Neural cell (in vitro differentiated cells): Measurements from ENCODE around the gene MDFIC. TPM values are rescaled to one million over a fixed set of nuclear protein-coding genes. Genes with fewer than 3 reads are reported as not detected.

ENCODE experiments used
- H2AFZ ChIP-seq: fragments of 200-600, 300-800 bp; sonication (generic), shearing (Covaris generic); 2 replicates; pipeline ENCODE4 v1.6.0; 2014; ENCODE audit warnings: low read depth, mild to moderate bottlenecking, antibody characterized with exemption, low read length, moderate library complexity
- H3F3A ChIP-seq: fragments of 200-600 bp; shearing (Covaris generic); 2 replicates; pipeline ENCODE4 v1.6.1; 2016; ENCODE audit warnings: mild to moderate bottlenecking, moderate library complexity, mixed read lengths, antibody characterized with exemption, low read length; ENCODE audit not compliant: insufficient read depth, poor library complexity, severe bottlenecking
- H3K27ac ChIP-seq: fragments of 200-600, 300-800 bp; sonication (generic), shearing (Covaris generic); 2 replicates; pipeline ENCODE4 v1.5.1; 2014; ENCODE audit warnings: mild to moderate bottlenecking, low read length, moderate library complexity
- H3K27me3 ChIP-seq: fragments of 300-800, 200-600 bp; sonication (generic), shearing (Covaris generic); 2 replicates; pipeline ENCODE4 v1.6.0; 2014; ENCODE audit warnings: mild to moderate bottlenecking, low read depth, low read length, moderate library complexity; ENCODE audit not compliant: insufficient read depth
- H3K36me3 ChIP-seq: fragments of 300-800, 200-600 bp; sonication (generic), shearing (Covaris generic); 2 replicates; pipeline ENCODE4 v1.5.1; 2014; ENCODE audit warnings: mild to moderate bottlenecking, antibody characterized with exemption, low read length, moderate library complexity; ENCODE audit not compliant: insufficient read depth
- H3K4me2 ChIP-seq: fragments of 300-800, 200-600 bp; sonication (generic), shearing (Covaris generic); 2 replicates; pipeline ENCODE4 v1.6.0; 2014; ENCODE audit warnings: mild to moderate bottlenecking, low read length
- H3K4me3 ChIP-seq: fragments of 300-800, 200-600 bp; sonication (generic), shearing (Covaris generic); 2 replicates; pipeline ENCODE4 v1.5.1; 2014; ENCODE audit warnings: mild to moderate bottlenecking, low read length, moderate library complexity
- H3K79me2 ChIP-seq: fragments of 200-600 bp; shearing (Covaris generic); replicated peaks from 2 replicates; pipeline ENCODE4 v1.6.0; 2014; ENCODE audit warnings: mild to moderate bottlenecking, low read length, moderate library complexity; ENCODE audit not compliant: insufficient read depth
- H3K9ac ChIP-seq: fragments of 300-800, 200-600 bp; sonication (generic), shearing (Covaris generic); 2 replicates; pipeline ENCODE4 v1.6.1; 2016; ENCODE audit warnings: mild to moderate bottlenecking, low read length, mixed read lengths
- H3K9me2 ChIP-seq: fragments of 200-600 bp; shearing (Covaris generic); 2 replicates; pipeline ENCODE4 v1.6.1; 2016; ENCODE audit warnings: mild to moderate bottlenecking, low read length, mixed read lengths; ENCODE audit not compliant: insufficient read depth
- H3K9me3 ChIP-seq: fragments of 200-600, 300-800 bp; sonication (generic), shearing (Covaris generic); 2 replicates; pipeline ENCODE4 v1.6.1; 2016; ENCODE audit warnings: mild to moderate bottlenecking, mixed run types, low read length, moderate library complexity, mixed read lengths
- H4K20me1 ChIP-seq: fragments of 200-600 bp; shearing (Covaris generic); 2 replicates; pipeline ENCODE4 v1.6.1; 2016; ENCODE audit warnings: mild to moderate bottlenecking, mixed run types; ENCODE audit not compliant: insufficient read depth
- CTCF ChIP-seq: fragments of 450-650 bp; IDR thresholded peaks from 2 replicates; pipeline ENCODE4 v1.5.1; 2014; ENCODE audit warnings: antibody characterized with exemption, mild to moderate bottlenecking, moderate library complexity; ENCODE audit not compliant: poor library complexity, severe bottlenecking
- EP300 ChIP-seq: fragments of 450-650 bp; conservative IDR thresholded peaks from 2 replicates; pipeline ENCODE4 v1.6.1; 2014; ENCODE audit warnings: antibody characterized with exemption, mild to moderate bottlenecking, moderate library complexity; ENCODE audit not compliant: poor library complexity, severe bottlenecking
- EZH2 ChIP-seq: fragments of 200-600, 300-800 bp; shearing (Covaris generic), sonication (generic); IDR thresholded peaks from 2 replicates; pipeline ENCODE4 v1.6.1; 2014; ENCODE audit warnings: antibody characterized with exemption, low read length, borderline replicate concordance, mild to moderate bottlenecking; ENCODE audit not compliant: insufficient read depth, poor library complexity, severe bottlenecking
- MXI1 ChIP-seq: fragments of 450-650 bp; conservative IDR thresholded peaks from 2 replicates; pipeline ENCODE4 v1.6.1; 2014; ENCODE audit warnings: antibody characterized with exemption, mild to moderate bottlenecking; ENCODE audit not compliant: poor library complexity, severe bottlenecking
- POLR2AphosphoS5 ChIP-seq: IDR thresholded peaks from 2 replicates; pipeline ENCODE4 v1.6.1; 2012
- RAD21 ChIP-seq: fragments of 450-650 bp; conservative IDR thresholded peaks from 2 replicates; pipeline ENCODE4 v1.6.1; 2014; ENCODE audit warnings: antibody characterized with exemption, mild to moderate bottlenecking, moderate library complexity
- REST ChIP-seq: IDR thresholded peaks from 2 replicates; pipeline ENCODE4 v1.6.1; 2012; ENCODE audit warnings: borderline replicate concordance
- SMC3 ChIP-seq: fragments of 450-650 bp; conservative IDR thresholded peaks from 2 replicates; pipeline ENCODE4 v1.6.1; 2014; ENCODE audit warnings: antibody characterized with exemption, mild to moderate bottlenecking, moderate library complexity; ENCODE audit not compliant: poor library complexity
- TAF1 ChIP-seq: IDR thresholded peaks from 2 replicates; pipeline ENCODE4 v1.6.1; 2012; ENCODE audit warnings: low read depth
- polyA plus RNA-seq: library from polyadenylated mRNA; depleted of rRNA; stranded (reverse); fragments of >200 nt; gene quantifications from 2 replicates; pipeline ENCODE4 v1.2.3, GENCODE V29; 2014

The MDFIC gene
- polyA plus RNA-seq, 1 donor from 2014 or later, result 0.85 TPM

- no peaks in the 10 kb centered on the region for H3K36me3 ChIP-seq
- H3K27me3 ChIP-seq, result no peaks in the 10 kb centered on the region
- no peaks in the 10 kb centered on the region for H3F3A ChIP-seq
- H3K9me3 ChIP-seq, result no peaks in the 10 kb centered on the region
- H3K4me2 ChIP-seq, result no peak overlapping the region
- H3K79me2 ChIP-seq, result no peaks in the 10 kb centered on the region
- no peaks in the 10 kb centered on the region for H3K9me2 ChIP-seq
- no peak overlapping the region for H3K27ac ChIP-seq
- no peak overlapping the region for H2AFZ ChIP-seq
- H4K20me1 ChIP-seq, result no peaks in the 10 kb centered on the region
- TF ChIP-seq POLR2AphosphoS5 (no peak), SMC3 (no peak), TAF1 (no peak), RAD21 (no peak), EZH2 (no peak), CTCF (no peak), MXI1 (no peak), REST (no peak), EP300 (no peak)
- H3K4me3 ChIP-seq, result no peak overlapping the region
- no peak overlapping the region for H3K9ac ChIP-seq
Observed at GRCh38 chr7:114985116-114985715, 63.3 kb downstream of the MDFIC start.

GRCh38 chr7:114986190-114987180 lies 64.6 kb downstream of the MDFIC start:
- Histone ChIP-seq H3K4me2 (no peak overlapping the region), H3K9me3 (no peaks in the 10 kb centered on the region), H3K4me3 (no peak overlapping the region), H3K27me3 (no peaks in the 10 kb centered on the region), H3K36me3 (no peaks in the 10 kb centered on the region), H3K27ac (no peak overlapping the region), H4K20me1 (no peaks in the 10 kb centered on the region), H2AFZ (no peak overlapping the region), H3F3A (no peaks in the 10 kb centered on the region), H3K9me2 (no peaks in the 10 kb centered on the region), H3K9ac (no peak overlapping the region), H3K79me2 (no peaks in the 10 kb centered on the region)
- no peak for TF ChIP-seq CTCF
- no peak for TF ChIP-seq SMC3
- no peak for TF ChIP-seq REST
- TF ChIP-seq EZH2, result no peak
